Panc1 (cell line): ENCODE results near the gene BFSP1. TPM values are rescaled to one million over a fixed set of nuclear protein-coding genes. Genes with fewer than 3 reads are reported as not detected.

Source experiments
- ATAC-seq: fragments of 200-7000 bp; cut with Tn5 transposase; 2 replicates; pipeline ENCODE4 v1.9.1; 2020; ENCODE audit warnings: mild to moderate bottlenecking, moderate library complexity
- BruUV-seq: library from RNA; stranded (reverse); fragments of 400-500 nt; replicated peaks from 2 replicates; lab custom pipeline; 2021; lab: Mats Ljungman, UMichigan
- CTCF ChIA-PET: fragments of 300-600 bp; sonication (Branson Sonifier 250); formaldehyde crosslinking; loops from one replicate; lab custom pipeline; 2022; ENCODE audit warnings: antibody characterized with exemption; lab: Charles Lee
- POLR2A ChIA-PET: fragments of 300-600 bp; sonication (Branson Sonifier 250); formaldehyde crosslinking; loops from one replicate; lab custom pipeline; 2022; ENCODE audit warnings: antibody characterized with exemption; lab: Charles Lee
- DNase-seq: peaks from one replicate; pipeline ENCODE4 v3.0.0-alpha.2; 2010; ENCODE audit warnings: low read depth, low spot score
- H3K27ac ChIP-seq: 2 replicates; pipeline ENCODE4 v1.5.1; 2011; ENCODE audit warnings: mild to moderate bottlenecking, low read length, inconsistent platforms
- H3K27me3 ChIP-seq: fragments of 200-500 bp; sonication (Bioruptor generic); 2 replicates; pipeline ENCODE4 v1.6.0; 2014; ENCODE audit warnings: low read length, inconsistent platforms; ENCODE audit not compliant: control insufficient read depth, insufficient read depth
- H3K36me3 ChIP-seq: fragments of 200-500 bp; sonication (Bioruptor generic); 2 replicates; pipeline ENCODE4 v1.5.1; 2014; ENCODE audit warnings: inconsistent platforms, mild to moderate bottlenecking, low read length, moderate library complexity; ENCODE audit not compliant: control insufficient read depth, insufficient read depth
- H3K4me1 ChIP-seq: 2 replicates; pipeline ENCODE4 v1.5.1; 2011; ENCODE audit warnings: inconsistent platforms, mild to moderate bottlenecking, low read length, moderate library complexity; ENCODE audit not compliant: control insufficient read depth, insufficient read depth
- H3K4me3 ChIP-seq, 2 experiments: 2 replicates each; pipeline ENCODE4 v1.5.1; 2011 to 2012; ENCODE audit warnings: low read depth in 2 of 2, low read length in 2 of 2, mild to moderate bottlenecking in 2 of 2, inconsistent platforms in 1 of 2, moderate library complexity in 1 of 2
- H3K9me3 ChIP-seq: fragments of 200-500 bp; sonication (Bioruptor generic); 2 replicates; pipeline ENCODE4 v1.5.1; 2014; ENCODE audit warnings: low read depth, mild to moderate bottlenecking, inconsistent platforms, low read length, moderate library complexity; ENCODE audit not compliant: control insufficient read depth, insufficient read depth
- CTCF ChIP-seq: fragments of 450-650 bp; IDR thresholded peaks from 2 replicates; pipeline ENCODE4 v1.5.1; 2017; ENCODE audit warnings: mild to moderate bottlenecking
- POLR2AphosphoS5 ChIP-seq: IDR thresholded peaks from 2 replicates; pipeline ENCODE4 v1.6.1; 2012; ENCODE audit warnings: mild to moderate bottlenecking, low read depth, low read length, moderate library complexity
- REST ChIP-seq, 2 experiments: IDR thresholded peaks; 2 replicates each; pipeline ENCODE4 v1.6.1; 2011 to 2012; ENCODE audit warnings: low read depth in 2 of 2, control low read depth in 1 of 2, low read length in 1 of 2, mild to moderate bottlenecking in 1 of 2, moderate library complexity in 1 of 2; ENCODE audit not compliant: insufficient read depth in 1 of 2
- SIN3A ChIP-seq: IDR thresholded peaks from 2 replicates; pipeline ENCODE4 v1.6.1; 2012; ENCODE audit warnings: low read depth, mild to moderate bottlenecking, low read length, moderate library complexity, borderline replicate concordance; ENCODE audit not compliant: insufficient read depth
- TCF7L2 ChIP-seq: IDR thresholded peaks from 2 replicates; pipeline ENCODE4 v1.6.1; 2011; ENCODE audit warnings: mild to moderate bottlenecking, low read depth, low read length, inconsistent platforms
- in situ Hi-C: cut with HindIII; loops from 2 replicates; pipeline ENCODE4 v1.10.0; 2016; ENCODE audit warnings: low sequenced_read_pairs, low pct_unique_long_range_greater_than_20kb
- intact Hi-C: fragments of 100-400 bp; cut with micrococcal nuclease; formaldehyde crosslinking; loops from one replicate; pipeline ENCODE4 v1.10.0; 2022; ENCODE audit not compliant: unreplicated experiment
- total RNA-seq: library from RNA; stranded (reverse); gene quantifications from one replicate; pipeline ENCODE4 v1.2.1, GENCODE V29; 2021; ENCODE audit not compliant: unreplicated experiment

BFSP1 gene
- total RNA-seq, 1 experiment from 2014 or later, result 6.9 TPM

- ATAC-seq (no peak), DNase-seq (no peak)
- Histone ChIP-seq H3K36me3 (no peaks in the 10 kb centered on the region), H3K9me3 (no peaks in the 10 kb centered on the region), H3K4me1 (peaks cover 10% of the 10 kb centered on the region), H3K27me3 (no peaks in the 10 kb centered on the region), H3K27ac (peak overlapping the region; percentile 41; the same call in 1 of the 2 replicates), H3K4me3 (no peak overlapping the region)
- CTCF ChIA-PET, result interaction anchor here (0.8 kb wide), 1 partner anchor 24 kb away, joined by 4 read pairs; no protein-coding TSS in a partner anchor
- no TSS peak for BruUV-seq
- in situ Hi-C loops (no loop called here), intact Hi-C loops (no loop called here)
- no peak for TF ChIP-seq CTCF
- POLR2A ChIA-PET, result interaction anchor here (0.6 to 1.2 kb wide), 2 partner anchors 16 to 24 kb away, joined by 3 to 5 read pairs; no protein-coding TSS in a partner anchor
Measured at GRCh38 chr20:17542993-17543412, 11.8 kb upstream of the BFSP1 start.

GRCh38 chr20:17542481-17542880, 11.3 kb upstream of the BFSP1 start:
- ATAC-seq (no peak), DNase-seq (no peak)
- TF ChIP-seq TCF7L2 (no peak), REST (IDR thresholded peaks at IDR 0.05; ENCODE audit: insufficient read depth in 1 of 2, low read depth in 2 of 2, low read length in 1 of 2) (no peak), SIN3A (no peak), CTCF (no peak), POLR2AphosphoS5 (no peak)
- H3K27ac ChIP-seq, result no peak overlapping the region
- no peaks in the 10 kb centered on the region for H3K27me3 ChIP-seq
- no peak overlapping the region for H3K4me3 ChIP-seq
- ChIA-PET CTCF (interaction anchor here (0.6 to 0.8 kb wide), 2 partner anchors 11 to 25 kb away, joined by 3 to 4 read pairs; partner anchors contain the start of gene BFSP1), POLR2A (interaction anchor here (0.7 kb wide), 1 partner anchor 1138 kb away, joined by 3 read pairs; no protein-coding TSS in a partner anchor)
- intact Hi-C loops, result no loop called here
- in situ Hi-C loops, result no loop called here
- H3K9me3 ChIP-seq, result no peaks in the 10 kb centered on the region
- peaks cover 14% of the 10 kb centered on the region for H3K4me1 ChIP-seq
- no TSS peak for BruUV-seq
- H3K36me3 ChIP-seq, result no peaks in the 10 kb centered on the region
